Stimulated activated naive CD8-positive, alpha-beta T cell treated with anti-CD3 and anti-CD28 coated beads, Interleukin-15, Interleukin-2, amounts not matched to agents 100 ng/mL and 50 ng/mL, for 24 hours (primary cell): Measurements from ENCODE around the gene MAMLD1.

Source experiments
- H3K27ac Mint-ChIP-seq: one replicate; pipeline ENCODE4 v1.8.0; 2021; ENCODE audit warnings: mild to moderate bottlenecking, mixed read lengths
- H3K27me3 Mint-ChIP-seq: one replicate; pipeline ENCODE4 v1.8.0; 2021; ENCODE audit warnings: mixed read lengths
- H3K36me3 Mint-ChIP-seq: one replicate; pipeline ENCODE4 v1.8.0; 2021; ENCODE audit warnings: low read depth, mixed read lengths
- H3K4me1 Mint-ChIP-seq: one replicate; pipeline ENCODE4 v1.8.0; 2021; ENCODE audit warnings: low read depth, mixed read lengths
- H3K4me3 Mint-ChIP-seq: one replicate; pipeline ENCODE4 v1.8.0; 2021; ENCODE audit warnings: mild to moderate bottlenecking, mixed read lengths
- H3K9me3 Mint-ChIP-seq: one replicate; pipeline ENCODE4 v1.8.0; 2021; ENCODE audit warnings: mixed read lengths

Gene MAMLD1

GRCh38 chrX:150454083-150454482, 91.0 kb downstream of the MAMLD1 start:
- no peak overlapping the region for H3K27ac Mint-ChIP-seq

GRCh38 chrX:150454508-150455214, 91.5 kb downstream of the MAMLD1 start:
- Mint-ChIP-seq H3K27me3 (no peaks in the 10 kb centered on the region), H3K36me3 (peaks cover 6% of the 10 kb centered on the region), H3K27ac (no peak overlapping the region), H3K4me1 (peaks cover 11% of the 10 kb centered on the region), H3K9me3 (no peaks in the 10 kb centered on the region), H3K4me3 (no peak overlapping the region)

More at GRCh38 chrX:150454083-150454482, 91.0 kb downstream of the MAMLD1 start:
- Mint-ChIP-seq H3K27me3 (no peaks in the 10 kb centered on the region), H3K36me3 (peaks cover 6% of the 10 kb centered on the region), H3K4me3 (no peak overlapping the region), H3K4me1 (peaks cover 5% of the 10 kb centered on the region), H3K9me3 (no peaks in the 10 kb centered on the region)

- Mint-ChIP-seq H3K27ac (no peak overlapping the region), H3K9me3 (no peaks in the 10 kb centered on the region), H3K27me3 (no peaks in the 10 kb centered on the region), H3K36me3 (peaks cover 6% of the 10 kb centered on the region), H3K4me1 (peaks cover 11% of the 10 kb centered on the region), H3K4me3 (no peak overlapping the region)
Observed at GRCh38 chrX:150455215-150455608, 92.1 kb downstream of the MAMLD1 start.

- Mint-ChIP-seq H3K9me3 (no peaks in the 10 kb centered on the region), H3K4me1 (peaks cover 7% of the 10 kb centered on the region), H3K36me3 (peaks cover 6% of the 10 kb centered on the region)
Observed at GRCh38 chrX:150456466-150456865, 93.3 kb downstream of the MAMLD1 start.

GRCh38 chrX:150456941-150457340, 93.8 kb downstream of the MAMLD1 start:
- Mint-ChIP-seq H3K36me3 (peaks cover 6% of the 10 kb centered on the region), H3K27me3 (no peaks in the 10 kb centered on the region), H3K9me3 (no peaks in the 10 kb centered on the region), H3K4me3 (no peak overlapping the region), H3K27ac (no peak overlapping the region), H3K4me1 (peaks cover 7% of the 10 kb centered on the region)

More at GRCh38 chrX:150456466-150456865, 93.3 kb downstream of the MAMLD1 start:
- Mint-ChIP-seq H3K4me3 (no peak overlapping the region), H3K27ac (no peak overlapping the region), H3K27me3 (no peaks in the 10 kb centered on the region)

GRCh38 chrX:150459196-150459595, 96.1 kb downstream of the MAMLD1 start:
- Mint-ChIP-seq H3K36me3 (no peaks in the 10 kb centered on the region), H3K27ac (no peak overlapping the region), H3K4me3 (no peak overlapping the region), H3K9me3 (no peaks in the 10 kb centered on the region), H3K27me3 (no peaks in the 10 kb centered on the region), H3K4me1 (peaks cover 7% of the 10 kb centered on the region)

GRCh38 chrX:150460063-150460462, 96.9 kb downstream of the MAMLD1 start:
- no peaks in the 10 kb centered on the region for H3K36me3 Mint-ChIP-seq
- no peaks in the 10 kb centered on the region for H3K27me3 Mint-ChIP-seq
- H3K27ac Mint-ChIP-seq: no peak overlapping the region
- no peak overlapping the region for H3K4me3 Mint-ChIP-seq
- no peaks in the 10 kb centered on the region for H3K9me3 Mint-ChIP-seq
- H3K4me1 Mint-ChIP-seq: peaks cover 7% of the 10 kb centered on the region

- H3K36me3 Mint-ChIP-seq: no peaks in the 10 kb centered on the region
- no peak overlapping the region for H3K27ac Mint-ChIP-seq
- peaks cover 7% of the 10 kb centered on the region for H3K4me1 Mint-ChIP-seq
- no peaks in the 10 kb centered on the region for H3K27me3 Mint-ChIP-seq
- no peak overlapping the region for H3K4me3 Mint-ChIP-seq
- H3K9me3 Mint-ChIP-seq: no peaks in the 10 kb centered on the region
Observed at GRCh38 chrX:150460781-150461180, 97.7 kb downstream of the MAMLD1 start.

- Mint-ChIP-seq H3K9me3 (no peaks in the 10 kb centered on the region), H3K27ac (no peak overlapping the region), H3K4me1 (peaks cover 7% of the 10 kb centered on the region), H3K27me3 (no peaks in the 10 kb centered on the region), H3K4me3 (no peak overlapping the region), H3K36me3 (no peaks in the 10 kb centered on the region)
Observed at GRCh38 chrX:150463566-150463965, 100.4 kb downstream of the MAMLD1 start.

- Mint-ChIP-seq H3K27ac (no peak overlapping the region), H3K36me3 (no peaks in the 10 kb centered on the region), H3K27me3 (no peaks in the 10 kb centered on the region), H3K9me3 (no peaks in the 10 kb centered on the region), H3K4me1 (peaks cover 6% of the 10 kb centered on the region), H3K4me3 (no peak overlapping the region)
Observed at GRCh38 chrX:150464001-150464400, 100.9 kb downstream of the MAMLD1 start.

GRCh38 chrX:150465326-150465725, 102.2 kb downstream of the MAMLD1 start:
- no peaks in the 10 kb centered on the region for H3K9me3 Mint-ChIP-seq

GRCh38 chrX:150465881-150466775, 103.0 kb downstream of the MAMLD1 start:
- H3K36me3 Mint-ChIP-seq: no peaks in the 10 kb centered on the region
- H3K27me3 Mint-ChIP-seq: no peaks in the 10 kb centered on the region
- no peaks in the 10 kb centered on the region for H3K9me3 Mint-ChIP-seq
- H3K4me3 Mint-ChIP-seq: no peak overlapping the region
- H3K4me1 Mint-ChIP-seq: no peaks in the 10 kb centered on the region
- no peak overlapping the region for H3K27ac Mint-ChIP-seq

More at GRCh38 chrX:150465326-150465725, 102.2 kb downstream of the MAMLD1 start:
- no peak overlapping the region for H3K4me3 Mint-ChIP-seq
- H3K27ac Mint-ChIP-seq: no peak overlapping the region
- H3K27me3 Mint-ChIP-seq: no peaks in the 10 kb centered on the region
- H3K36me3 Mint-ChIP-seq: no peaks in the 10 kb centered on the region
- no peaks in the 10 kb centered on the region for H3K4me1 Mint-ChIP-seq

- Mint-ChIP-seq H3K36me3 (no peaks in the 10 kb centered on the region), H3K4me3 (no peak overlapping the region), H3K27me3 (no peaks in the 10 kb centered on the region), H3K27ac (no peak overlapping the region), H3K9me3 (no peaks in the 10 kb centered on the region), H3K4me1 (peaks cover 4% of the 10 kb centered on the region)
Observed at GRCh38 chrX:150472306-150472705, 109.2 kb downstream of the MAMLD1 start.

GRCh38 chrX:150473371-150473770, 110.3 kb downstream of the MAMLD1 start:
- Mint-ChIP-seq H3K9me3 (no peaks in the 10 kb centered on the region), H3K27ac (no peak overlapping the region), H3K4me1 (peaks cover 15% of the 10 kb centered on the region), H3K27me3 (no peaks in the 10 kb centered on the region), H3K4me3 (no peak overlapping the region), H3K36me3 (no peaks in the 10 kb centered on the region)

- Mint-ChIP-seq H3K27me3 (no peaks in the 10 kb centered on the region), H3K27ac (no peak overlapping the region), H3K4me1 (peaks cover 30% of the 10 kb centered on the region), H3K4me3 (no peak overlapping the region), H3K9me3 (no peaks in the 10 kb centered on the region), H3K36me3 (no peaks in the 10 kb centered on the region)
Observed at GRCh38 chrX:150475461-150475860, 112.3 kb downstream of the MAMLD1 start.
